Activated CD4-positive, alpha-beta T cell treated with anti-CD3 and anti-CD28 coated beads for 24 hours (primary cell): Measurements from ENCODE around the gene SCN5A.

Source experiments
- DNase-seq, 2 donors: peaks; one replicate each; pipeline ENCODE4 v3.0.0-alpha.2; 2020; ENCODE audit warnings: low read depth in 2 of 2

The SCN5A gene

DNA sequence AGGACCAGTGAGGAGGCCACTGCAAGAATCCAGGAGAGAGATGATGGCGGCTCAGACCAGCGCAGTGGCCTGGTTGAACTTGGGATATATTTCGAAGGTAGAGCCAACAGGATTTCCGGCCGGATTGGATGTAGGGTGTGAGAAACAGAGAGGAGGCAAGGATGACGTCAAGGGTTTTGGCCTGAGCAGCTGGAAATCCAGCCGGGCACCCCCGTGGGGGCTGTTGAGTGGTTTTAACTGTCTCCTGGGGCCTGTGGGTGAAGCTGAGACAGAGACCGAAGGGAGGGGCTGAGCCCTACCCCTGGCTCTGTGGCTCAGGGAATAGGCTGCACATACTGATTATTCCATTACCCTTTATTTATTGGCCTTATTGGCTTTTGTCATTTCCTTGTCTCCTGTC, 107.7 kb downstream of the SCN5A start:
- no peak for DNase-seq

DNA sequence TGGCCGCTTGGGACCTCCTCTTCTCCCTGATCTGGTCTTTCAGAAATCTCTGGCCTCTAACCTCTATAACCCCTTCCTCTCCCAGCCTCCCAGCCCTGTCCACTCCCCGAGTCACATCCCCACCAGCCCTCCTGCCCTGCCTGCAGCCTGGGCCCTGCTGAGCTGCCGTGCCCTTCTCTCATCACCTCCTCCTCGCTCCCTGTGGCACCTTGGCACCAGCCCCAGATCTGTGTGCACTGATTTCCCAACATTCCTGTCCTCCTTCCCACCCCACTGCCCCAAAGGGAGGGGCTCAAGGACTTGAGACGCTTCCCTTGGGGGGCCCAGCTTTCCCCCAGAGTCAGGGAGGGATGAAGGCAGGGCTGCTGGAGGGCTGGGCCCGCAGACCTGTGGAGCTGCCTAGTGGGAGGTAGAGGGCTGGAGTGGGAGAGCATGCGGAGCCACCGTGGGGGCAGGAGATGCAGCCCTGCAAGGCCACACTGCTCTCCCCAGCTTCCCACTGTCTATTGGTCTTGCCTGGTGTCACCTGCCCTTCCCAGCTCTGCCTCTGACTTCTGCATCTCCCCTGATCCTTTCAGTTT, 110.6 kb downstream of the SCN5A start:
- DNase-seq = no peak

DNA sequence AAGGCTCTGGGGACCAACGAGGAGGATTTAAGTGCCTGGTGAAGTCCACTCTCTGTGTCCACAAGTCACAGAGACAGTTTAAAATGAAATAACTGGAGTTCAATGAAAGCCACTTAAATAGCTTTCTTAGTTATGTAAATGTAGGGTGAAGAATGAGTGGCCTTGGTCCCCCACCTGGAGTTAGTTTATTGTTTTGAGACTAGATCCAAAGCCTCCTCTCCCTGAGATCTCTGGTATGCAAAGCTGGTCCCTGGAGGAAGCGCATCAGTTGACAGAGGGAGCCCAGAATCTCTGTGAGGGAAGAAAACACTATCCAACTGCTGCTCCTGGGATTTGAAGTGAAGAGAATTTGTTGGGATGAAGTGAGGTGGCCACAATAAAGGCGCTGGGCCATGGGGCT, 112.8 kb downstream of the SCN5A start:
- DNase-seq = no peak

DNA sequence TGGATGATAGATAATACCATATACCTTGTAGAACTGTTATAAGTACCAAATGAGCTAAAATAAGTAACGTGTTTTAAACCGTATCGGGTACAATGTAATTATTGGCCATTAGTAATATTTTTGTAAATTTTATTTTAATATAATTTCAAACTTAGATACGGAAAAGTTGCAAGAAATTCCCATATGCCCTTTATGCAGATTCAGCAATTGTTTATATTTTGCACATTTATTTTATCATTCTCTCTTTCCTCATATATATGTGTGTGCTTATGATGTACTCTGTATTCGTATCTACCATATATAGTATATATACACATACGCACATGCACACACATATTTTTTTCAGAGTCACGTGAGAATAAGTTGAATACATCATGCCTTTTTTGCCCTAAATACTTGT, 114.9 kb downstream of the SCN5A start:
- no peak for DNase-seq

DNA sequence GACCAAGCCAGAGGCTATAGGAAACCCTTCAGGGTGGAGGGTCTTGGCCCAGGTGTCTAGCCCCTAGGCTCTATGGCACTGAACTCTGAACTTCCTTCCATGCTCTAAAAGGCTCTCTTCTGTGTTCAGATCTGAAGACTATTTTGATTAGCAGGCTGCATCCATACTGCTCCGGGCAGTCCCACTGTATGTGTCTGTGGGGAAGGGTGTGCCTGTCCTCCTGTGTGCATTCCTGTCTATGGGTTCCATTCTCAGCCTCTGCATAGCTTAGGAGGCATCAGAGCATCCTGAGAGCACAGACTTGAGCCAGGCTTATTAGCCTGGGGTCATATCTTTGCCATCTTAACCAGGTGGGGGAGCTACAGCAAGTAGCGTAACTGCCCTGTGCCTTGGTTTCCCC, 115.3 kb downstream of the SCN5A start:
- DNase-seq = no peak

DNA sequence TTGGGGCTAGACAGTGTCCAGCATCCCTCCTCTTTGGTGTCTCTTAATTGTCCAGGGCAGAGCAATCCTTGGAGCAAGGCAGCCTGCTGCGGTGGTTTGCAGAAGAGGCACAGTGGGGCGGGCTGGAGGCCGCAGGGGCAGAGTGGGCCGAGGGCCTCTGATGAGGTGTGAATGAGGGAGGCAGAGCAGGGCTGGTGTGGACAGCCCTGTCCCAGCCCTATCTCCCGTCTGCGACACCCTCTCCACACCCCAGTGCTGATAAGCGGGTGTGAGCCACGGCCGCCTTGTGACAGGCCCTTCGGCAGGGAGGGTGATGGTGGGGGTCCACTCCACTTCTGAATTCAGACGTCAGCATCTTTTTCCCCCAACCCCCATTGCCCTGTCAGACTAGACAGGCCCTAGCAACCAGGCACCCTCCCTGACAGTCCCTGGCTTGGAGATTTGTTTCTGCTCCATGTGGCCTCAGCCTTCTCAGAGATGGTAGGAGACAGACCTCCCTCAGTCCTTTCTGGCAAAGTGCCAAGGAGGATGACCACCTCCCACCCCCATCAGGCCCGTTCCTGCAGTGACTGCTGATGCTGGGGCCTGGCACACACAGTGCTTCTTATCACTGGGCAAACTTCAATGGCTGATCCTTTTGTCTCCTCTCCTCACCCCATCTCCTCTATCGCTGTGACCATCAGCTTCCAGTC, 116.1 kb downstream of the SCN5A start:
- DNase-seq = no peak

DNA sequence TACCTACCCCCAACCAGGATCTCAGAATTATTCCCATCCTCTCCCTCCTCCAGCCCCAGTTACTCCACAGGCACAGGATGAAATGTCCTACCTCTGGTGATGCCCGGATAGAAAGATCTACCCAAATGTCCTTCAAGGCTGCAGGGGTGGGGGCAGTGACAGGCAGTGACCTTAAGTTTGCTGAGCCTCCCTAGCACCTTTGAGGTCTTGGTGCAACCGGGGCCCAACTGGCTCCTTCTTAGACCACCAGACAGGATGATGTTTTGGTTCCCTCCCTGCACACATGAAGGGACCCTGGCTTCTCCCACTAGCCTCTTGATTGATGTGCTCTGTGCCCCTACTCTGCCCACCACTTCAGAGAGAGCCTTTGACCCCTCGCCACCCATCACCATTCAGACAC, 117.0 kb downstream of the SCN5A start:
- DNase-seq = no peak

DNA sequence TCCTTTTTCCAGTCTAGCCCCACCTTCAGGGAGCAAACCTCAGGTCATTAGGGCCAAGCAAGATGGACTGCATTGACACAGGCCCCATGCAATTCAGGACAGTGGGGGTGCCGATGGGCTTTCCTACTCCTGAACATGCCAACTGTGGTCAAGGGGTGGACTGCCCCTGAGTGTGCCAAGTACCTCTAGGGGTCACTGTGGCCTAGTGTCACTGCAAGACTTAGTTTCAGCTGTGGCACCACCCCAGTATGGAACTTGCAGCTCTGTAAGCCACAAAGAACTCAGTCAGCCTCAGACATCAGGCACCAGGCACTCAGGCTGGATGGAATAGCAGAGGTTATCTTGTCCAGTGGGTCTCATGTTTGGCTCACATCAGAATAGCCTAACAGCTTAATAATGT, 121.0 kb downstream of the SCN5A start:
- DNase-seq = no peak

DNA sequence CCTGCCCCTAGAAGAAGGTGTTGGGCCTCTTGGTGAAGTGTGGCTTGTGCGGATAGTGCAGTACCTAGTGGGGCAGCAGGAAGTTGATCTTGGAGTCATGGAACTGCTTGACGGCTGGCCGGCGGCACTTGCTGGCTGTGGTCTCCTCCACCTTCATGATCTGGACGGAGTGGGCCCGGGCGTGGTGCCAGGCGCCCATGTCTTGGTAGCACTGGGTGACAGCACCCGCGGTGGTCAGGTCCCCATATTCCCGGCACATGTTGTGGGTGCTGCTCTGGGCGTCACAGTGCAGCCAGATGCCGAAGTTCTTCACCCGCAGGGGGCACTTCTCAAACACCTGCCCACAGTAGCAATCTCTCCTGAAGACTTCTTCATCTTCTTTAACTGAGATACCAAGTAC, 122.7 kb downstream of the SCN5A start:
- no peak for DNase-seq

DNA sequence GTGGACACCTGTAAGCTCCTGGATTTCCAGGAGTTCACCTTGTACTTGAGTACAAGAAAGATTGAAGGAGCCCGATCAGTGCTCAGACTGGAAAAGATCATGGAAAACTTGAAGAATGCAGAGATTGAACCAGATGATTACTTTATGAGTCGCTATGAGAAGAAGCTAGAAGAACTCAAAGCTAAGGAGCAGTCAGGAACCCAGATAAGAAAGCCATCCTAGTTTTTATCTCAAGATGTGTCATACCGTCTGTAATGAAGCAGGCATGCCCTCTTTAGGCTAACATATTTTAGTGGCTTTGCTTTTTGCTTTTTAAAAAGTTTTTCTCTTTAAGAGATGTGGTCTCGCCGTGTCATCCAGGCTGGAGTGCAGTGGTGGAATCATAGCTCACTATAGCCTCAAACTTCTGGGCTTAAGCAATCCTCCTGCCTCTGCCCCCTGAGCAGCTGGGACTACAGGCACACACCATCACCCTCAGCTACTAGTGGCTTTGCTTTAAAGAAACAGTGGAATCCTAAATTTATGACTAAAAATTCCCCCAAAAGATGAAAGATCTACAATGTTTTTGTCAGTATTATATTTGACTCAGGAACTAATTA, 125.2 kb downstream of the SCN5A start:
- DNase-seq = no peak

DNA sequence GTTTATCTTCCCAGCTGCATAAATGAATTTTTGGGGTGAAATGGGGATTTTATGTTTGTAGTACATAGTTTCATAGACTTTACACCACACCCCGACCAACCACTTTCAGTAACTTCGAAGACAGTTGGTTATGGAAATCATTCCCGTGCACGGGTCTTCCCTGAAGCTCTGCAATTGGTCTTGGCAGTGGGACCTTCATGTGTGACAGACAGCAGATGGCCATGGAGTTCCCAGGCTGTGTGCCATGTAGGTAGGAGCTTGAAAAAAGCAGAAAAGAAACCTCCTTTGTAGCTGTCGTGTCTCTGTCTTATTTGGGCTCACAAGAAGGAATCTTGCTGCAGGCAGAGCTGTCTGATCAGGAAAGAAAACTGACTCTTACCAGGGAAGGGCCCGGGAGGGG, 127.5 kb downstream of the SCN5A start:
- no peak for DNase-seq

DNA sequence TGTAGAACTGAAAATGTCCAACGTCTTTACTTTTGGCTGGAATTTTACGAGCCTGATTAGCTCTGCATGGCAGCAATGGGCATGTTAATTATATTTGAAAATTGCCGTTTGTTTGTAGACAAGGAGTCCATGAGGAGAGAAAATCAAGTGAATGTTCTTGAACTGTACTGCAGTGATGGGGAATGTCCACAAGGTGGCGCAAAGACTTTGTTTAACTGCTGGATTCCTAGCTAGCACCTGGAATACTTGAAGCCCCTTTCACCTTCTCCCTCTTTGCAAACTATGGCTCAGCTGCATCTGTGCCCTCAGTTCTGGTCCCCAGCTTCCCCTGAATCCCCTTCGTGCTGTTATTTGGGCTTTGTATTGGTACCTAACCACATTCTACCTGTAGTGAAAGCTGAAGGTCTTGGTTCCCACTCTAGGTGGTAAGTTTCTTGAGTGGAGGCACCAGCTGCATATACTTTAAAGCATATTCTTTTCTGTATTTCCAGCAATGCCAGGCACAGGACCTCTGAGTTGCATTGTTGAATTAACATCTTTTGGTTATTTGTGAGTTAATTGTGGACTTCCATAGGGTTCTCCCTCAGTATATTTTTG, 128.0 kb downstream of the SCN5A start:
- DNase-seq = peak; percentile 36 to 47

DNA sequence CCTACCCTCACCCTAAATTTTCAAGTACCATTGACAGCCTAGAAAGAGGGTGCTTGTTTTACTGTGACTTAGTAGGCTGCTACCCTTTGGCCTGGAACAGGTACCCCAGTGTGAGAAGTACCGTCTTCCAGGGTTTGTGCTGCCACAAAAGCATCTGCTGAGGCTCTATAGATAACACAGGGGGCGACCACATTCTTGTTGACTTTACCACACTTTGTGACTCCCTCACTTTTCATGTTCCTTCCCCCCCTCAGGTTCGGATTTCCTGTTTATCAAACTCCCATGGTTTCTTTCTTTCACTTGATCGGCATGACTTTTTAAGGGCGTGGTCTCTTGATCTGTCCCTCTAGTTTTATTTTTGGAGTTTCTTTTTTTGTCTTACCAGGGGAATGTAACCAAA, 129.8 kb downstream of the SCN5A start:
- DNase-seq = no peak

DNA sequence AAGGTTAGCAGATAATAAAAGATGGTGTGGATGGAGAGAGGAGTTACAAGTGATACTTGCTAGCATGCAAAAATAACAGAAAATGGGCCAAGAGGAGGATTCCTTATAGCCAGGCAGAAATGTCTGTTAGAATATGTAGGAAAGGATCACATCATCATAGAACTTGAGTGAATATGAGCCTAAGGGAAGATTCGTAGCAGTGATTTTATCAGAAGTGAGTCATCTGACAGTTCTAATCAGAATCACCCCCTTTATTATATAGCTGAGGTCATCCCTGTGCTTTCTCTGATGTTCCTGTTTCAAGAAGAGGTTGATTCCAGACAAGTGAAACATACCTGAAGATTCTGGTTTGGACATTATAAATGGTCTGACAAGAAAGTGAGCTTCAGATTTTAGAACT, 130.5 kb downstream of the SCN5A start:
- no peak for DNase-seq

DNA sequence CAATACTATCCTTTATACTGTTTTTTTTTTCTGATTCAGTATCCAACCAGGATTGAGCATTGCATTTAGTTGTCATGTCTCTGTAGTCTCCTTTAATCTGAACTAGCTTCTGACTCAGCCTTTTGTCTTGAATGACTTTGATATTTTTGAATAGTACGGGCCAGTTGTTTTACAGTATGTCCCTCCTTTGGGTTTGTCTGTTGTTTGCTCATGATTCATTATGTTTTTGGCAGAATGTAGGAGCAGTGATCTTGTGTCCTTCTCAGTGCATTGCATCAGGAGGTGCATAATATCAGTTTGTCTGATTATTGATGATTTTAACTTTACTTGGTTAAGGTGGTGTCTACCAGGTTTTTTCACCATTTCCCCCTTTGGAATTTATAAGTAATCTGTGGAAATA, 132.8 kb downstream of the SCN5A start:
- DNase-seq = no peak

DNA sequence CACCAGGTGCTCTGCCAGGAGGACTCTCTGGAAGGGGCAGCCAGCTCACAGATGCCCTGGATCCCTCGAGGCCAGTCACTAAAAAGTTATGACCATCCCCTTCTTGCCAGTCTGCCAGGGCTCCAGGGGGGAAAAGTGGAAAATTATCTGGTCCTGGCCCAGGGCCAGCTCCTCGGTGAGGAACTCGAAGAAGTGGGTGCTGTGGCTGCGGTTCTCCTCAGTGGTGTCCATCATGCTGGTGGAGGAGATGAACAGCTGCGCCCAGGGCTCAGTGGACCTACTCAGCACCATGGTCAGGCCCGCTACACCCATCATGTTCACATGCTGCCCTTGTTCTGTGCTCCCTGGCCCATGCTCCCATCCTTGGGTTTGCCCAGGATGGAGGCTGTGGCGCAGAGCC, 134.1 kb downstream of the SCN5A start:
- DNase-seq = no peak

DNA sequence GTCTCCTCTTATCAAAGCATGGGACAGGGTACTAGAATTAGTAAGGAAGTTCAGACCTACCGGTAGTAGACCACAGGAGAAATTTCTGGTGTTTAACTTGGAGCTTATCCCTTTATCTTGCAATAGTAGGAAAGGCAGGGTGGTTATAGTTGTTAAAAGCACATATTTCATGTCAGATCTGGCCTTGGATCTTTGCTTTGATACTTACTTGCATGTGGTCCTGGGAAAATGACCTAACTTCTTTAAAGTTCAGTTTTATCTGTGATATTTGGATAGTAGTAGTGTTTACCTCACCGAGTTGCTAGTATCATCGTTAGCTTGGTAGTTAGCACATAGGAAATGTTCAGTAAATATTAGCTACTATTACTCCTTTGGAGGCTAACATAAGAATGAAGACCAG, 137.9 kb downstream of the SCN5A start:
- DNase-seq = no peak

DNA sequence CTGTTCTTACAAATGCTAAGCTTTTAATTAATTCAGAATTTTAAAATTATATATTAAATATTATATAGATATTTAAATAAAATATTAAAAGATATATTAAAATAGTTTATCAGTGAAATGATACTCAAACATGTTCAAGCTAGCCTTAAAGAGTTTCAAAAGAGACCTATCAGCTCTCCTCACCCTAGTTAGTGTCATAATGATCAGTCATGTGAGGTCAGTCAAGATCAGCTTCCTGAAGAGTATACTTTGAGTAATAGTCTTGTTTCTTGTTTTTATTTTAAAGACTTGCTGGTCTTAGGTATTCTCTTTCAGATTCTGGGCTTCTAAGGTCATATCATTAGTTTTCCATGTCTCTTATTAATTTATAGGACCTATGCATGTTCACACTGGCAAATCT, 138.9 kb downstream of the SCN5A start:
- no peak for DNase-seq

DNA sequence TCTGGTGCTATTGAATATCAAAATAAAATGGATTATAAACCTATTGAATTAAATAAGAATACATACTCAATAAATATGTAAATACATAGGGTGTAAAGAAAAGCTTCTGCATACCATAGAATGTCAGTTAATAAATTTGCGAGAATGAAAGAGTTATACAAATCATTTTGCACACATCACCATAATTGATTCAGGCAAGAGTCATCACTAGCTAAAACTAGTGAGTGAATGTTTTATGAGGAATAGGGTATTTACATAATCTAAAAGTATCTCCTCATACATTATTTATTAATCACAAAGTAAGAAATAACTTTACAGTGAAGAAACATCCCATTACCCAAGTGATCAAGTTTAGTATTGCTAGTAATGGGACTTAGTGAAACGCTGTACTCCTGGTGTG, 139.8 kb downstream of the SCN5A start:
- no peak for DNase-seq

DNA sequence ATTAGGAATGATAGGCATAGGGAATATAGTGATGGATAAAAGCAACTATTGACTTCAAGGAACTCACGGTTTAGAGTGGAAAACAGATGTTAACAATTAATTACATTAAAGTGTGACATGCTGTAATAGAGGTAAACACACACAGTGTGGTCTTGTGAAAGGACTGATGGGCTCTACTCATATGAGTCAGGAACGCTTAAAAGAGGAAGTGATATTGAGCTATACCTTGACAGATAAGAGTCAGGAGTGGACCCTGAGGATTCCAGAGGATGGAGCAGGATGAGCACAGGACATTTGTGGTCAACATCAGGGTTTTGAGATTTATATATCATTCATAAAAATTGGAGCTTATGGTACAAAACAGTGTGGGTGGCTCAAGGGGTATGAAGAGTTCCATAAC, 142.4 kb downstream of the SCN5A start:
- DNase-seq = no peak

DNA sequence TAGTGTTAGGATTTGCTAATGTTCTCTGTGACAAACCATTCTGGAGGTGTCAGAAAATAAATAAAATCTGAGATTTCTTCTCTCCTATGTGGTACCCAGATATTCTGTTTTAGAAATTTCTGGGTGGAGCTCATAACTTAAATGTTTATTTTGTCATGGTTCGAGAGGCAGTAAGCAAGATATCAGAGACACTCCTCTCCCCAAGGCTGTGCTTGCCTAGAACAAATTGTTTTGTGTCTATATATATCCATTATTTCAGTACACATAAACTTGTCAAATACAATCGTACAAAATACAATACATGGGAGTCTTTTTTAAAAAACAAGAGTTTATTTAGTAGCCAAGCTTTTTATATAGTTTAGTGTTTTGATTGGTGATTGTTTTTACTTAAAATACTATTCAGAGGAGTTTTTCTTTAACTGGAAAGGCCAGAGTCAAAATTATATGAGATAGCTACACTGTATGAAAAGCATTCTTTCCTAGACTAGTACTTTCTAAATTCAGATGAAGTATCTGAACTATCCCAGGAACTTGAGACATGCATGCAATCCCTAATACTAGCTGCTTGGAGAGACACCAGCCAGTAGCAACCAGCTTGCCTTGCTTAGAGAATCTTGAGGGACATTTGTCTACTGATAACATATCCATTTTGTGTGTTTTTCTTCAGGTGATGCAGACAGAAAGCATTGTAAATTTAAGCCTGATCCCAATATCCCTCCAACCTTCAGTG, 148.6 kb downstream of the SCN5A start:
- DNase-seq = no peak
